Measurements from ENCODE around the gene SMAD1.

Gene SMAD1

DNA sequence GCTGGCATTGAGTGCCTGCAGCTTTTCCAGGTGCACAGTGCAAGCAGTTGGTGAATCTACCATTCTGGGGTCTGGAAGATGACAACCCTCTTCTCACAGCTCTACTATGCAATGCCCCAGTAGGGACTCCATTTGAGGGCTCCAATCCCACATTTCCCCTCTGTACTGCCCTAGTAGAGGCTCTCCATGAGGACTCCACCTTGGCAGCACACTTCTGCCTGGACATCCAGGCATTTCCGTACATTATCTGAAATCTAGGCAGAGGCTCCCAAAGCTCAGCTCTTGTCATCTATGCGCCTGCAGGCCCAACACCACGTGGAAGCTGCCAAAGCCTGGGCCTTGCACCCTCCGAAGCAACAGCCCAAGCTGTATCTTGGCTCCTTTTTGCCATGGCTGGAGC lies 8.4 kb upstream of the SMAD1 start:
- Histone ChIP-seq H3K4me2 (no peak overlapping the region), H3K79me2 (ENCODE audit: insufficient read depth, low read depth) (no peaks in the 10 kb centered on the region), H3K27ac (no peak overlapping the region), H3K9ac (no peak overlapping the region), H3K27me3 (ENCODE audit: insufficient read depth, low read depth) (no peaks in the 10 kb centered on the region), H3K36me3 (ENCODE audit: insufficient read depth) (no peaks in the 10 kb centered on the region), H3K4me3 (IDR thresholded peaks at IDR 0.05; ENCODE audit: insufficient read depth, low read depth, low read length) (no peak overlapping the region), H3K4me1 (ENCODE audit: low read depth, poor library complexity, severe bottlenecking) (no peaks in the 10 kb centered on the region), H2AFZ (ENCODE audit: low read depth) (no peak overlapping the region), H4K20me1 (ENCODE audit: insufficient read depth) (no peaks in the 10 kb centered on the region)
- TF ChIP-seq, protein P1, sequence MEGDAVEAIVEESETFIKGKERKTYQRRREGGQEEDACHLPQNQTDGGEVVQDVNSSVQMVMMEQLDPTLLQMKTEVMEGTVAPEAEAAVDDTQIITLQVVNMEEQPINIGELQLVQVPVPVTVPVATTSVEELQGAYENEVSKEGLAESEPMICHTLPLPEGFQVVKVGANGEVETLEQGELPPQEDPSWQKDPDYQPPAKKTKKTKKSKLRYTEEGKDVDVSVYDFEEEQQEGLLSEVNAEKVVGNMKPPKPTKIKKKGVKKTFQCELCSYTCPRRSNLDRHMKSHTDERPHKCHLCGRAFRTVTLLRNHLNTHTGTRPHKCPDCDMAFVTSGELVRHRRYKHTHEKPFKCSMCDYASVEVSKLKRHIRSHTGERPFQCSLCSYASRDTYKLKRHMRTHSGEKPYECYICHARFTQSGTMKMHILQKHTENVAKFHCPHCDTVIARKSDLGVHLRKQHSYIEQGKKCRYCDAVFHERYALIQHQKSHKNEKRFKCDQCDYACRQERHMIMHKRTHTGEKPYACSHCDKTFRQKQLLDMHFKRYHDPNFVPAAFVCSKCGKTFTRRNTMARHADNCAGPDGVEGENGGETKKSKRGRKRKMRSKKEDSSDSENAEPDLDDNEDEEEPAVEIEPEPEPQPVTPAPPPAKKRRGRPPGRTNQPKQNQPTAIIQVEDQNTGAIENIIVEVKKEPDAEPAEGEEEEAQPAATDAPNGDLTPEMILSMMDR (conservative IDR thresholded peaks at IDR 0.05; ENCODE audit: low read depth, low read length), result no peak

DNA sequence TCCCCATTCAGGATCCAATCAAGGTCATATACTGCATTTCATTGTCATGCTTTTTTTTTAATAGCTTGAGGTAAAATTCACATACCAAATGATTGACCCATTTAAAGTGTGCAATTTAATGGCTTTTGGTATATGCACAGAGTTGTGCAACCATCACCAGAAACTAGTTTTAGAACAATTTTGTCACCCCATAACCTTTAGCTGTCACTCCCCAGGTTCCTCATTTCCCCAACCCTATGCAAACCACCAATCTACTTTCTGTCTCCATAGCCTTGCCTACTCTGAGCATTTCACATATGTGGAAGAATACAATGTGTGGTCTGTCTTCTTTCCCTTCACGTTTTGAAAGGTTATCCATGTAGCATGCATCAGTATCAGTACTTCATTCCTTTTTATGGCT lies 1.4 kb upstream of the SMAD1 start:
- H3K79me2 ChIP-seq (ENCODE audit: insufficient read depth, low read depth), result peaks cover 24% of the 10 kb centered on the region
- H3K27me3 ChIP-seq (ENCODE audit: insufficient read depth, low read depth), result no peaks in the 10 kb centered on the region
- peak overlapping the region; percentile 95; the same call in 1 of the 2 replicates for H3K9ac ChIP-seq
- H4K20me1 ChIP-seq (ENCODE audit: insufficient read depth), result no peaks in the 10 kb centered on the region
- TF ChIP-seq, protein P1 (conservative IDR thresholded peaks at IDR 0.05; ENCODE audit: low read depth, low read length), result no peak
- H3K27ac ChIP-seq, result peak overlapping the region; percentile 95; the same call in 1 of the 2 replicates
- no peaks in the 10 kb centered on the region for H3K36me3 ChIP-seq (ENCODE audit: insufficient read depth)
- peak overlapping the region; percentile 79 for H3K4me2 ChIP-seq
- no peak overlapping the region for H3K4me3 ChIP-seq (IDR thresholded peaks at IDR 0.05; ENCODE audit: insufficient read depth, low read depth, low read length)
- peaks cover 34% of the 10 kb centered on the region for H3K4me1 ChIP-seq (ENCODE audit: low read depth, poor library complexity, severe bottlenecking)
- peak overlapping the region; percentile 24; the same call in 1 of the 2 replicates for H2AFZ ChIP-seq (ENCODE audit: low read depth)

DNA sequence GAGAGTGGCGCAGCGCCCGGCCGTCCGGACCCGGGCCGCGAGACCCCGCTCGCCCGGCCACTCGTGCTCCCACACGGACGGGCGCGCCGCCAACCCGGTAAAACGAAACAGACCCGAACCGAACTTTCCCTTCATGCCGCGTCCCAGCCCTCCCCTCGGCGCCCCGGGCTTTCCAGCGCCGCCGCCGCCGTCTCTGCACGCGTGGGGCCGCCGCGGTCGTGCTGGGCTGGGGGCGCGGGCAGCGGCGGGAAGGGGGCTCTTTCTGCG lies 222 bp downstream of the SMAD1 start:
- Histone ChIP-seq H3K4me3 (IDR thresholded peaks at IDR 0.05; ENCODE audit: insufficient read depth, low read depth, low read length) (no peak overlapping the region), H3K9ac (peak overlapping the region; percentile 95), H2AFZ (ENCODE audit: low read depth) (peak overlapping the region; percentile 93), H3K4me2 (peak overlapping the region; percentile 53; the same call in 1 of the 2 replicates), H3K27me3 (ENCODE audit: insufficient read depth, low read depth) (no peaks in the 10 kb centered on the region), H3K36me3 (ENCODE audit: insufficient read depth) (no peaks in the 10 kb centered on the region), H4K20me1 (ENCODE audit: insufficient read depth) (no peaks in the 10 kb centered on the region), H3K79me2 (ENCODE audit: insufficient read depth, low read depth) (peaks cover 40% of the 10 kb centered on the region), H3K27ac (peak overlapping the region; percentile 95), H3K4me1 (ENCODE audit: low read depth, poor library complexity, severe bottlenecking) (peaks cover 50% of the 10 kb centered on the region)
- TF ChIP-seq, protein P1 (conservative IDR thresholded peaks at IDR 0.05; ENCODE audit: low read depth, low read length), result no peak

DNA sequence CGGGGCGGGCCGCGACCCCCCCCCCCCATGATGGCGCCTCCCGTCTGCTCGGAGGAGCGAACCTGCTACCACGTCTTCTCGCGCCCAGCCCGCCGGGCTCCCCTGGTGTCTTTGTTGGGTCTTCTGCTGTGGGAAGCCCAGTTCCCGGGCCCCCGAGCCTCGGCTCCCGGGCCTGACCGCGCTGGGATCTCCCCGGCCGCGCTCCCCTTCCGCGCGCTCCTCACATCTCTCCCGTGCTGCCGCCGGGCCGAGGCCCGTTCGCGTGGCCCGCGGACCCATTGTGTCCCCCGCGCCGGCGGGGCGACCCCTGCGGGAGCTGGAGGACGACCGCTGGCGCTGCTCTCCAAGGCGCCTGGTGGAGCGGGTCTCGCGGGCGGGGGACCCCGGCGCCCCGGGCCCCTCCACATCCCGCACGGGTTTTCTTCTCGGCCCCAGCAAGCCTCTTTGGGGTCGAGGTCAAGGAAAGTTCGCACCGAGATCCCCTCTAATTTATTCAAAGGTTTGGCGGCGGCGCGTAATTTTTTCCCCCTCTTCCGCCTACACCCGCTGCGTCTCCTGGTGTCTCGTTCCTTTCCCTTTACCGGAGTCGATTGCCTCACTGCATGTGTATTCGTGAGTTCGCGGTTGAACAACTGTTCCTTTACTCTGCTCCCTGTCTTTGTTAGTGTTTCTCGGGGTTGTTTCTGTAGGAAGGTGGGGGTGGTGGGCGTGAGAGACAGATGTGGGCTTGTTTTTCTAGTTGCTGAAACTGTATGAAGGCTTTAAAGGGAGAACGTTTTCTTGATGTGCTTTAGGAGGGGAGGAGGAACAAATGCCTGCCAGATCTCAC lies 770 bp downstream of the SMAD1 start:
- Histone ChIP-seq H3K4me3 (IDR thresholded peaks at IDR 0.05; ENCODE audit: insufficient read depth, low read depth, low read length) (peak overlapping the region; percentile 32), H2AFZ (ENCODE audit: low read depth) (peak overlapping the region; percentile 93), H3K27me3 (ENCODE audit: insufficient read depth, low read depth) (no peaks in the 10 kb centered on the region), H3K36me3 (ENCODE audit: insufficient read depth) (no peaks in the 10 kb centered on the region), H3K4me2 (peak overlapping the region; percentile 53), H3K79me2 (ENCODE audit: insufficient read depth, low read depth) (peaks cover 45% of the 10 kb centered on the region), H3K27ac (peak overlapping the region; percentile 95), H4K20me1 (ENCODE audit: insufficient read depth) (no peaks in the 10 kb centered on the region), H3K4me1 (ENCODE audit: low read depth, poor library complexity, severe bottlenecking) (peaks cover 55% of the 10 kb centered on the region), H3K9ac (peak overlapping the region; percentile 95)
- TF ChIP-seq, protein P1 (conservative IDR thresholded peaks at IDR 0.05; ENCODE audit: low read depth, low read length), result no peak
